H9 (cell line): ENCODE results near the gene PAXX. TPM values are rescaled to one million over a fixed set of nuclear protein-coding genes. Genes with fewer than 3 reads are reported as not detected.

Experiments used
- DNase-seq: peaks from one replicate; pipeline ENCODE4 v3.0.0-alpha.2; 2017
- H2AFZ ChIP-seq: one replicate; pipeline ENCODE4 v1.6.1; 2013; ENCODE audit warnings: mild to moderate bottlenecking, low read length, control low read depth, moderate library complexity
- H2AK5ac ChIP-seq: 2 replicates; pipeline ENCODE4 v1.6.1; 2013; ENCODE audit warnings: low read length, control low read depth, mixed read lengths; ENCODE audit not compliant: insufficient read length
- H2BK120ac ChIP-seq: one replicate; pipeline ENCODE4 v1.6.1; 2013; ENCODE audit warnings: low read depth, mild to moderate bottlenecking, low read length, control low read depth, inconsistent platforms; ENCODE audit not compliant: poor library complexity, severe bottlenecking
- H2BK12ac ChIP-seq: 2 replicates; pipeline ENCODE4 v1.6.1; 2013; ENCODE audit warnings: low read length, control low read depth, mixed read lengths, low read depth; ENCODE audit not compliant: insufficient read length
- H2BK15ac ChIP-seq: 2 replicates; pipeline ENCODE4 v1.6.1; 2013; ENCODE audit warnings: low read depth, low read length, control low read depth
- H2BK20ac ChIP-seq: one replicate; pipeline ENCODE4 v1.6.1; 2013; ENCODE audit warnings: low read depth, mild to moderate bottlenecking, low read length, control low read depth, inconsistent platforms; ENCODE audit not compliant: poor library complexity, severe bottlenecking
- H2BK5ac ChIP-seq: 2 replicates; pipeline ENCODE4 v1.6.1; 2013; ENCODE audit warnings: low read length, control low read depth, mixed read lengths; ENCODE audit not compliant: insufficient read length
- H3K14ac ChIP-seq: 2 replicates; pipeline ENCODE4 v1.6.1; 2013; ENCODE audit warnings: low read length, control low read depth; ENCODE audit not compliant: insufficient read depth
- H3K18ac ChIP-seq: 2 replicates; pipeline ENCODE4 v1.6.1; 2013; ENCODE audit warnings: low read depth, mild to moderate bottlenecking, mixed read lengths, low read length, control low read depth; ENCODE audit not compliant: insufficient read length
- H3K23ac ChIP-seq: 2 replicates; pipeline ENCODE4 v1.6.1; 2013; ENCODE audit warnings: low read length, control low read depth, mixed read lengths, low read depth; ENCODE audit not compliant: insufficient read length
- H3K23me2 ChIP-seq: 2 replicates; pipeline ENCODE4 v1.6.1; 2013; ENCODE audit warnings: low read depth, mild to moderate bottlenecking, mixed read lengths, low read length, control low read depth; ENCODE audit not compliant: insufficient read length, poor library complexity, severe bottlenecking
- H3K27ac ChIP-seq: 2 replicates; pipeline ENCODE4 v1.5.1; 2013; ENCODE audit warnings: low read length, control low read depth, mixed read lengths, low read depth; ENCODE audit not compliant: insufficient read length
- H3K27me3 ChIP-seq: 2 replicates; pipeline ENCODE4 v1.6.1; 2013; ENCODE audit warnings: low read length, control low read depth, inconsistent platforms; ENCODE audit not compliant: insufficient read depth
- H3K4ac ChIP-seq: 2 replicates; pipeline ENCODE4 v1.6.1; 2013; ENCODE audit warnings: low read depth, mild to moderate bottlenecking, control low read depth, inconsistent platforms, low read length, moderate library complexity
- H3K4me1 ChIP-seq: 2 replicates; pipeline ENCODE4 v1.6.1; 2013; ENCODE audit warnings: low read length, control low read depth, inconsistent platforms; ENCODE audit not compliant: insufficient read depth
- H3K4me2 ChIP-seq: 2 replicates; pipeline ENCODE4 v1.6.1; 2013; ENCODE audit warnings: low read length, control low read depth, mixed read lengths; ENCODE audit not compliant: insufficient read length, insufficient read depth
- H3K56ac ChIP-seq: 2 replicates; pipeline ENCODE4 v1.6.1; 2013; ENCODE audit warnings: low read depth, mild to moderate bottlenecking, mixed read lengths, low read length, control low read depth; ENCODE audit not compliant: insufficient read length
- H3K79me1 ChIP-seq: 2 replicates; pipeline ENCODE4 v1.6.1; 2013; ENCODE audit warnings: low read depth, mild to moderate bottlenecking, moderate library complexity, low read length, control low read depth, inconsistent platforms; ENCODE audit not compliant: insufficient read depth, poor library complexity, severe bottlenecking
- H3K79me2 ChIP-seq: 2 replicates; pipeline ENCODE4 v1.6.1; 2013; ENCODE audit warnings: low read length, control low read depth, inconsistent platforms; ENCODE audit not compliant: insufficient read depth
- H3K9ac ChIP-seq: 2 replicates; pipeline ENCODE4 v1.6.1; 2013; ENCODE audit warnings: low read length, control low read depth, mixed read lengths; ENCODE audit not compliant: insufficient read length; ENCODE audit errors: extremely low read depth
- H3K9me3 ChIP-seq: one replicate; pipeline ENCODE4 v1.6.1; 2013; ENCODE audit warnings: low read depth, low read length, inconsistent platforms; ENCODE audit not compliant: control insufficient read depth
- H3T11ph ChIP-seq: one replicate; pipeline ENCODE4 v1.6.1; 2013; ENCODE audit warnings: mild to moderate bottlenecking, low read length, control low read depth, inconsistent platforms
- H4K20me1 ChIP-seq: one replicate; pipeline ENCODE4 v1.6.1; 2013; ENCODE audit not compliant: control insufficient read depth, insufficient read length, insufficient read depth
- H4K5ac ChIP-seq: 2 replicates; pipeline ENCODE4 v1.6.1; 2013; ENCODE audit warnings: low read depth, mild to moderate bottlenecking, mixed read lengths, low read length, control low read depth; ENCODE audit not compliant: insufficient read length
- H4K8ac ChIP-seq: replicated peaks from 2 replicates; pipeline ENCODE4 v1.6.1; 2013; ENCODE audit warnings: low read length, control low read depth, mixed read lengths, low read depth; ENCODE audit not compliant: insufficient read length
- H4K91ac ChIP-seq: 2 replicates; pipeline ENCODE4 v1.6.1; 2013; ENCODE audit warnings: low read depth, mild to moderate bottlenecking, moderate library complexity, mixed read lengths, low read length, control low read depth; ENCODE audit not compliant: insufficient read length
- H3K27ac Mint-ChIP-seq, 3 experiments: 2 replicates in 2 of 3; 3 replicates in 1 of 3; pipeline ENCODE4 v1.8.0; 2020 to 2021; ENCODE audit warnings: mixed read lengths in 3 of 3, mild to moderate bottlenecking in 1 of 3, moderate library complexity in 1 of 3
- H3K27me3 Mint-ChIP-seq: 2 replicates; pipeline ENCODE4 v1.8.0; 2021; ENCODE audit warnings: low read depth, mild to moderate bottlenecking, moderate library complexity, mixed read lengths
- H3K36me3 Mint-ChIP-seq, 3 experiments: 2 replicates in 2 of 3; 3 replicates in 1 of 3; pipeline ENCODE4 v1.8.0; 2020 to 2021; ENCODE audit warnings: low read depth in 3 of 3, mixed read lengths in 3 of 3; ENCODE audit not compliant: insufficient read depth in 1 of 3
- H3K4me1 Mint-ChIP-seq, 2 experiments: 2 replicates each; pipeline ENCODE4 v1.8.0; 2020; ENCODE audit warnings: mixed read lengths in 2 of 2
- H3K4me3 Mint-ChIP-seq, 2 experiments: 2 replicates in 1 of 2; 3 replicates in 1 of 2; pipeline ENCODE4 v1.8.0; 2020 to 2021; ENCODE audit warnings: mild to moderate bottlenecking in 2 of 2, mixed read lengths in 2 of 2, moderate library complexity in 1 of 2
- H3K9me3 Mint-ChIP-seq, 2 experiments: 2 replicates in 1 of 2; 3 replicates in 1 of 2; pipeline ENCODE4 v1.8.0; 2020; ENCODE audit warnings: mild to moderate bottlenecking in 2 of 2, mixed read lengths in 2 of 2, moderate library complexity in 1 of 2
- CTCF ChIP-seq: fragments of 200-600 bp; sonication (generic); conservative IDR thresholded peaks from 3 replicates; pipeline ENCODE4 v1.8.0; 2021; ENCODE audit warnings: antibody characterized with exemption, mild to moderate bottlenecking
- WGBS: extraction: QIAGEN DNeasy Blood & Tissue Kit; methylation state at CpG from one replicate; pipeline ENCODE4 v1.1.7; 2013; ENCODE audit warnings: missing lambda C conversion rate, low lambda C conversion rate, mixed read lengths; ENCODE audit not compliant: insufficient read length; ENCODE audit errors: extremely low coverage; 5-methylcytosine and 5-hydroxymethylcytosine counted together
- total RNA-seq: library from RNA; stranded (reverse); gene quantifications from 2 replicates; pipeline ENCODE4 v1.2.1, GENCODE V29; 2021

The PAXX gene
- total RNA-seq, 1 experiment from 2014 or later: 51.2 TPM

GRCh38 chr9:137026384-137026783 lies 34.2 kb downstream of the PAXX start:
- Histone ChIP-seq H4K5ac (no peak overlapping the region), H2AK5ac (no peak overlapping the region), H3K9ac (no peak overlapping the region), H3K4ac (no peak overlapping the region), H3K18ac (no peak overlapping the region), H3K27me3 (no peaks in the 10 kb centered on the region), H2AFZ (no peak overlapping the region), H3K27ac (no peak overlapping the region), H3T11ph (no peak overlapping the region), H3K9me3 (no peaks in the 10 kb centered on the region), H4K20me1 (peaks cover 2% of the 10 kb centered on the region), H3K56ac (no peak overlapping the region), H2BK12ac (no peak overlapping the region), H3K4me2 (no peak overlapping the region), H2BK5ac (no peak overlapping the region), H3K23me2 (peaks cover 9% of the 10 kb centered on the region), H4K91ac (no peak overlapping the region), H4K8ac (no peak overlapping the region), H2BK15ac (no peak overlapping the region), H2BK20ac (no peak overlapping the region), H3K14ac (no peak overlapping the region), H3K23ac (no peak overlapping the region), H3K79me1 (no peaks in the 10 kb centered on the region), H3K79me2 (no peaks in the 10 kb centered on the region), H3K4me1 (no peaks in the 10 kb centered on the region), H2BK120ac (no peak overlapping the region)
- Mint-ChIP-seq H3K4me1 (peaks cover 2 to 17% of the 10 kb centered on the region in 2 experiments; a peak in 3 of 4 replicates), H3K4me3 (no peak overlapping the region; a peak in 1 of 5 replicates), H3K36me3 (no peaks in the 10 kb centered on the region), H3K27ac (no peak overlapping the region), H3K9me3 (no peaks in the 10 kb centered on the region), H3K27me3 (peaks cover 22% of the 10 kb centered on the region)
- no CpG with 5 or more reads among the region's 2 CpGs for WGBS
- DNase-seq: no peak
- no peak for TF ChIP-seq CTCF
